ENCODE results near the gene OR11L1. TPM values are rescaled to one million over a fixed set of nuclear protein-coding genes. Genes with fewer than 3 reads are reported as not detected.

OR11L1 gene
- polyA plus RNA-seq, 3 donors = not detected

- Histone ChIP-seq H3K36me3 (replicated peaks in 1 of 2; ENCODE audit: control insufficient read depth in 1 of 2, insufficient read depth in 2 of 2, low read length in 2 of 2) (no peaks in the 10 kb centered on the region), H4K20me1 (ENCODE audit: insufficient read depth, low read length) (no peaks in the 10 kb centered on the region), H3K27me3 (ENCODE audit: control insufficient read depth in 2 of 2, insufficient read depth in 2 of 2, low read length in 2 of 2) (no peaks in the 10 kb centered on the region), H3K4me3 (replicated peaks in 1 of 3; ENCODE audit: low read depth in 2 of 3, low read length in 3 of 3) (no peak overlapping the region), H3K4me1 (ENCODE audit: control insufficient read depth in 1 of 2, insufficient read depth in 2 of 2, low read length in 2 of 2) (no peaks in the 10 kb centered on the region), H3K27ac (ENCODE audit: low read depth in 1 of 2, low read length in 2 of 2) (no peak overlapping the region), H3K79me2 (ENCODE audit: insufficient read depth, low read length) (no peaks in the 10 kb centered on the region), H2AFZ (ENCODE audit: insufficient read depth, low read depth, low read length, poor library complexity, severe bottlenecking) (no peak overlapping the region), H3K9ac (ENCODE audit: insufficient read depth, low read length, poor library complexity, severe bottlenecking) (no peak overlapping the region), H3K4me2 (replicated peaks; ENCODE audit: extremely low read depth, low read length, poor library complexity, severe bottlenecking) (no peak overlapping the region), H3K9me3 (replicated peaks in 1 of 2; ENCODE audit: control insufficient read depth in 1 of 2, insufficient read depth in 1 of 2, low read length in 2 of 2) (no peaks in the 10 kb centered on the region)
- H3K9me3 Mint-ChIP-seq = no peaks in the 10 kb centered on the region
- H3K27me3 Mint-ChIP-seq (ENCODE audit: low read depth in 3 of 3) = peaks cover 0 to 2% (median 1%) of the 10 kb centered on the region in 3 donors
- H3K36me3 Mint-ChIP-seq = no peaks in the 10 kb centered on the region
- TF ChIP-seq CTCF (IDR thresholded peaks at IDR 0.05) = no peak
- no peak overlapping the region for H3K4me3 Mint-ChIP-seq
- 100% methylated on average over 1 of the region's 2 CpGs for whole genome bisulfite sequencing (ENCODE audit: insufficient coverage)
- intact Hi-C loops (cut with micrococcal nuclease) = no loop called here
- no peak overlapping the region for H3K27ac Mint-ChIP-seq
- no peak for DNase-seq
- H3K4me1 Mint-ChIP-seq = peaks cover 3% of the 10 kb centered on the region
Observed at GRCh38 chr1:247843411-247843810, 1.7 kb upstream of the OR11L1 start.

- no peak overlapping the region for H3K27ac Mint-ChIP-seq
- H3K4me3 Mint-ChIP-seq = no peak overlapping the region
- peaks cover 1 to 2% (median 1%) of the 10 kb centered on the region in 3 donors for H3K27me3 Mint-ChIP-seq (ENCODE audit: low read depth in 3 of 3)
- 68% methylated on average over 2 of the region's 2 CpGs for WGBS (ENCODE audit: insufficient coverage)
- no peaks in the 10 kb centered on the region for H3K9me3 Mint-ChIP-seq
- no peak for DNase-seq
- Histone ChIP-seq H2AFZ (ENCODE audit: insufficient read depth, low read depth, low read length, poor library complexity, severe bottlenecking) (no peak overlapping the region), H3K27ac (ENCODE audit: low read depth in 1 of 2, low read length in 2 of 2) (no peak overlapping the region), H3K36me3 (replicated peaks in 1 of 2; ENCODE audit: control insufficient read depth in 1 of 2, insufficient read depth in 2 of 2, low read length in 2 of 2) (no peaks in the 10 kb centered on the region), H4K20me1 (ENCODE audit: insufficient read depth, low read length) (no peaks in the 10 kb centered on the region), H3K79me2 (ENCODE audit: insufficient read depth, low read length) (no peaks in the 10 kb centered on the region), H3K27me3 (ENCODE audit: control insufficient read depth in 2 of 2, insufficient read depth in 2 of 2, low read length in 2 of 2) (no peaks in the 10 kb centered on the region), H3K4me2 (replicated peaks; ENCODE audit: extremely low read depth, low read length, poor library complexity, severe bottlenecking) (no peak overlapping the region), H3K9ac (ENCODE audit: insufficient read depth, low read length, poor library complexity, severe bottlenecking) (no peak overlapping the region), H3K4me3 (replicated peaks in 1 of 3; ENCODE audit: low read depth in 2 of 3, low read length in 3 of 3) (no peak overlapping the region), H3K4me1 (ENCODE audit: control insufficient read depth in 1 of 2, insufficient read depth in 2 of 2, low read length in 2 of 2) (no peaks in the 10 kb centered on the region), H3K9me3 (replicated peaks in 1 of 2; ENCODE audit: control insufficient read depth in 1 of 2, insufficient read depth in 1 of 2, low read length in 2 of 2) (no peaks in the 10 kb centered on the region)
- H3K36me3 Mint-ChIP-seq = no peaks in the 10 kb centered on the region
- TF ChIP-seq CTCF (IDR thresholded peaks at IDR 0.05) = no peak
- H3K4me1 Mint-ChIP-seq = peaks cover 3% of the 10 kb centered on the region
- intact Hi-C loops (cut with micrococcal nuclease) = no loop called here
Observed at GRCh38 chr1:247840818-247841217, 878 bp downstream of the OR11L1 start.

Data from CD14-positive monocyte (primary cell).